ELR (cell line): ENCODE results near the gene ATXN1.
"Not testable (repeated sequence)": the region's sequence is repeated elsewhere in the genome, so short reads cannot be mapped to it uniquely, and the experiment has no call there.

Source experiments
- DNase-seq: peaks from one replicate; pipeline ENCODE4 v3.0.0-alpha.2; 2015; ENCODE audit warnings: low read depth

The ATXN1 gene

GRCh38 chr6:16720861-16721260 is 40.4 kb downstream of the ATXN1 start:
- DNase-seq: no peak

- no peak for DNase-seq
These were observed 41.8 kb downstream of the ATXN1 start for GRCh38 chr6:16719488-16719887.

GRCh38 chr6:16718356-16718755 is 42.9 kb downstream of the ATXN1 start:
- DNase-seq: no peak

GRCh38 chr6:16717275-16717942 is 43.9 kb downstream of the ATXN1 start:
- no peak for DNase-seq

GRCh38 chr6:16716321-16716858 is 44.9 kb downstream of the ATXN1 start:
- no peak for DNase-seq

GRCh38 chr6:16713597-16713996 is 47.7 kb downstream of the ATXN1 start:
- no peak for DNase-seq

GRCh38 chr6:16712931-16713484 is 48.3 kb downstream of the ATXN1 start:
- peak; percentile 97 for DNase-seq

- DNase-seq: peak; percentile 48
These were observed 48.9 kb downstream of the ATXN1 start for GRCh38 chr6:16712255-16712930.

GRCh38 chr6:16711546-16712254 is 49.6 kb downstream of the ATXN1 start:
- peak; percentile 72 for DNase-seq

- DNase-seq: no peak
These were observed 54.1 kb downstream of the ATXN1 start for GRCh38 chr6:16706911-16707783.

GRCh38 chr6:16706491-16706890 is 54.8 kb downstream of the ATXN1 start:
- DNase-seq: not testable (repeated sequence)

GRCh38 chr6:16706029-16706428 is 55.2 kb downstream of the ATXN1 start:
- no peak for DNase-seq

GRCh38 chr6:16705081-16705993 is 55.9 kb downstream of the ATXN1 start:
- DNase-seq: peak; percentile 37

GRCh38 chr6:16704401-16705045 is 56.7 kb downstream of the ATXN1 start:
- DNase-seq: peak; percentile 74

GRCh38 chr6:16702627-16703378 is 58.5 kb downstream of the ATXN1 start:
- DNase-seq: not testable (repeated sequence)

- no peak for DNase-seq
These were observed 60.4 kb downstream of the ATXN1 start for GRCh38 chr6:16700916-16701234.

GRCh38 chr6:16700202-16700915 is 60.9 kb downstream of the ATXN1 start:
- no peak for DNase-seq

- DNase-seq: peak; percentile 62
These were observed 62.0 kb downstream of the ATXN1 start for GRCh38 chr6:16698997-16699868.
